ENCODE data around the gene RELL1. TPM values are rescaled to one million over a fixed set of nuclear protein-coding genes. Genes with fewer than 3 reads are reported as not detected.

Gene RELL1
- total and polyA plus RNA-seq, 10 of the 15 experiments (the other 5 are each of a cell fraction or from before 2014, with no cell fraction given): 0.20 to 10.9 (median 3.9) TPM

GRCh38 chr4:37561803-37562207, 124.4 kb downstream of the RELL1 start (continued):
- no peak for TF ChIP-seq MXI1 (IDR thresholded peaks at IDR 0.05; ENCODE audit: low read depth, low read length)
- no peak for TF ChIP-seq RFX5 (IDR thresholded peaks at IDR 0.05; ENCODE audit: low read depth, low read length)
- TF ChIP-seq, protein P1, sequence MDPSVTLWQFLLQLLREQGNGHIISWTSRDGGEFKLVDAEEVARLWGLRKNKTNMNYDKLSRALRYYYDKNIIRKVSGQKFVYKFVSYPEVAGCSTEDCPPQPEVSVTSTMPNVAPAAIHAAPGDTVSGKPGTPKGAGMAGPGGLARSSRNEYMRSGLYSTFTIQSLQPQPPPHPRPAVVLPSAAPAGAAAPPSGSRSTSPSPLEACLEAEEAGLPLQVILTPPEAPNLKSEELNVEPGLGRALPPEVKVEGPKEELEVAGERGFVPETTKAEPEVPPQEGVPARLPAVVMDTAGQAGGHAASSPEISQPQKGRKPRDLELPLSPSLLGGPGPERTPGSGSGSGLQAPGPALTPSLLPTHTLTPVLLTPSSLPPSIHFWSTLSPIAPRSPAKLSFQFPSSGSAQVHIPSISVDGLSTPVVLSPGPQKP (IDR thresholded peaks at IDR 0.05; ENCODE audit: low read depth, low read length): no peak
- TF ChIP-seq NR2C2 (IDR thresholded peaks at IDR 0.05; ENCODE audit: borderline replicate concordance, control insufficient read depth, insufficient read length, low read depth): no peak
- peak; percentile 50 to 73; a peak in 2 of 4 replicates for TF ChIP-seq EP300 (IDR thresholded peaks at IDR 0.05; ENCODE audit: borderline replicate concordance in 1 of 2, control insufficient read depth in 1 of 2, low read depth in 2 of 2, low read length in 2 of 2)
- TF ChIP-seq, protein P2, sequence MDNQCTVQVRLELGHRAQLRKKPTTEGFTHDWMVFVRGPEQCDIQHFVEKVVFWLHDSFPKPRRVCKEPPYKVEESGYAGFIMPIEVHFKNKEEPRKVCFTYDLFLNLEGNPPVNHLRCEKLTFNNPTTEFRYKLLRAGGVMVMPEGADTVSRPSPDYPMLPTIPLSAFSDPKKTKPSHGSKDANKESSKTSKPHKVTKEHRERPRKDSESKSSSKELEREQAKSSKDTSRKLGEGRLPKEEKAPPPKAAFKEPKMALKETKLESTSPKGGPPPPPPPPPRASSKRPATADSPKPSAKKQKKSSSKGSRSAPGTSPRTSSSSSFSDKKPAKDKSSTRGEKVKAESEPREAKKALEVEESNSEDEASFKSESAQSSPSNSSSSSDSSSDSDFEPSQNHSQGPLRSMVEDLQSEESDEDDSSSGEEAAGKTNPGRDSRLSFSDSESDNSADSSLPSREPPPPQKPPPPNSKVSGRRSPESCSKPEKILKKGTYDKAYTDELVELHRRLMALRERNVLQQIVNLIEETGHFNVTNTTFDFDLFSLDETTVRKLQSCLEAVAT (IDR thresholded peaks at IDR 0.05): no peak
- no peak for TF ChIP-seq LARP7 (IDR thresholded peaks at IDR 0.05)
- TF ChIP-seq HDAC2 (IDR thresholded peaks at IDR 0.05): no peak
- no peak for TF ChIP-seq POLR2A (IDR thresholded peaks at IDR 0.05; ENCODE audit: low read depth, low read length)
- TF ChIP-seq, protein P3, sequence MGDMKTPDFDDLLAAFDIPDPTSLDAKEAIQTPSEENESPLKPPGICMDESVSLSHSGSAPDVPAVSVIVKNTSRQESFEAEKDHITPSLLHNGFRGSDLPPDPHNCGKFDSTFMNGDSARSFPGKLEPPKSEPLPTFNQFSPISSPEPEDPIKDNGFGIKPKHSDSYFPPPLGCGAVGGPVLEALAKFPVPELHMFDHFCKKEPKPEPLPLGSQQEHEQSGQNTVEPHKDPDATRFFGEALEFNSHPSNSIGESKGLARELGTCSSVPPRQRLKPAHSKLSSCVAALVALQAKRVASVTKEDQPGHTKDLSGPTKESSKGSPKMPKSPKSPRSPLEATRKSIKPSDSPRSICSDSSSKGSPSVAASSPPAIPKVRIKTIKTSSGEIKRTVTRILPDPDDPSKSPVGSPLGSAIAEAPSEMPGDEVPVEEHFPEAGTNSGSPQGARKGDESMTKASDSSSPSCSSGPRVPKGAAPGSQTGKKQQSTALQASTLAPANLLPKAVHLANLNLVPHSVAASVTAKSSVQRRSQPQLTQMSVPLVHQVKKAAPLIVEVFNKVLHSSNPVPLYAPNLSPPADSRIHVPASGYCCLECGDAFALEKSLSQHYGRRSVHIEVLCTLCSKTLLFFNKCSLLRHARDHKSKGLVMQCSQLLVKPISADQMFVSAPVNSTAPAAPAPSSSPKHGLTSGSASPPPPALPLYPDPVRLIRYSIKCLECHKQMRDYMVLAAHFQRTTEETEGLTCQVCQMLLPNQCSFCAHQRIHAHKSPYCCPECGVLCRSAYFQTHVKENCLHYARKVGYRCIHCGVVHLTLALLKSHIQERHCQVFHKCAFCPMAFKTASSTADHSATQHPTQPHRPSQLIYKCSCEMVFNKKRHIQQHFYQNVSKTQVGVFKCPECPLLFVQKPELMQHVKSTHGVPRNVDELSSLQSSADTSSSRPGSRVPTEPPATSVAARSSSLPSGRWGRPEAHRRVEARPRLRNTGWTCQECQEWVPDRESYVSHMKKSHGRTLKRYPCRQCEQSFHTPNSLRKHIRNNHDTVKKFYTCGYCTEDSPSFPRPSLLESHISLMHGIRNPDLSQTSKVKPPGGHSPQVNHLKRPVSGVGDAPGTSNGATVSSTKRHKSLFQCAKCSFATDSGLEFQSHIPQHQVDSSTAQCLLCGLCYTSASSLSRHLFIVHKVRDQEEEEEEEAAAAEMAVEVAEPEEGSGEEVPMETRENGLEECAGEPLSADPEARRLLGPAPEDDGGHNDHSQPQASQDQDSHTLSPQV (IDR thresholded peaks at IDR 0.05): no peak
- TF ChIP-seq ZNF217 (IDR thresholded peaks at IDR 0.05): peak; percentile 78
- TF ChIP-seq YBX1 (IDR thresholded peaks at IDR 0.05): no peak
- peak; percentile 60; the same call in 1 of the 2 replicates for TF ChIP-seq JUND (IDR thresholded peaks at IDR 0.05; ENCODE audit: low read depth, low read length)
- TF ChIP-seq STAT3 (IDR thresholded peaks at IDR 0.05; ENCODE audit: low read depth, low read length): no peak
- TF ChIP-seq GABPA (IDR thresholded peaks at IDR 0.05; ENCODE audit: low read depth): no peak
- TF ChIP-seq, protein P4, sequence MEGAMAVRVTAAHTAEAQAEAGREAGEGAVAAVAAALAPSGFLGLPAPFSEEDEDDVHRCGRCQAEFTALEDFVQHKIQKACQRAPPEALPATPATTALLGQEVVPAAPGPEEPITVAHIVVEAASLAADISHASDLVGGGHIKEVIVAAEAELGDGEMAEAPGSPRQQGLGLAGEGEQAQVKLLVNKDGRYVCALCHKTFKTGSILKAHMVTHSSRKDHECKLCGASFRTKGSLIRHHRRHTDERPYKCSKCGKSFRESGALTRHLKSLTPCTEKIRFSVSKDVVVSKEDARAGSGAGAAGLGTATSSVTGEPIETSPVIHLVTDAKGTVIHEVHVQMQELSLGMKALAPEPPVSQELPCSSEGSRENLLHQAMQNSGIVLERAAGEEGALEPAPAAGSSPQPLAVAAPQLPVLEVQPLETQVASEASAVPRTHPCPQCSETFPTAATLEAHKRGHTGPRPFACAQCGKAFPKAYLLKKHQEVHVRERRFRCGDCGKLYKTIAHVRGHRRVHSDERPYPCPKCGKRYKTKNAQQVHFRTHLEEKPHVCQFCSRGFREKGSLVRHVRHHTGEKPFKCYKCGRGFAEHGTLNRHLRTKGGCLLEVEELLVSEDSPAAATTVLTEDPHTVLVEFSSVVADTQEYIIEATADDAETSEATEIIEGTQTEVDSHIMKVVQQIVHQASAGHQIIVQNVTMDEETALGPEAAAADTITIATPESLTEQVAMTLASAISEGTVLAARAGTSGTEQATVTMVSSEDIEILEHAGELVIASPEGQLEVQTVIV (IDR thresholded peaks at IDR 0.05; ENCODE audit: borderline replicate concordance, partially characterized antibody): no peak
- TF ChIP-seq TBL1XR1 (IDR thresholded peaks at IDR 0.05; ENCODE audit: low read depth, low read length): no peak
- no peak for TF ChIP-seq EGR1 (IDR thresholded peaks at IDR 0.05; ENCODE audit: borderline replicate concordance in 1 of 2, low read depth in 2 of 2, low read length in 2 of 2)
- TF ChIP-seq SMAD5 (IDR thresholded peaks at IDR 0.05; ENCODE audit: low read depth): no peak
- TF ChIP-seq ATF7 (IDR thresholded peaks at IDR 0.05; ENCODE audit: low read depth): peak; percentile 96
- no peak for TF ChIP-seq MYC (IDR thresholded peaks at IDR 0.05; ENCODE audit: insufficient read depth, insufficient read length, insufficient replicate concordance, low read length, severe bottlenecking)
- TF ChIP-seq SPI1 (IDR thresholded peaks at IDR 0.05; ENCODE audit: borderline replicate concordance, insufficient read depth, low read depth, low read length): no peak
- TF ChIP-seq EED (IDR thresholded peaks at IDR 0.05; ENCODE audit: low read depth): no peak
- TF ChIP-seq STAT1 (conservative IDR thresholded peaks at IDR 0.05): no peak
